SHP77 (cell line): ENCODE measurements around the gene NUP54.

Experiments
- DNase-seq, 2 experiments: peaks; one replicate each; lab custom pipeline; 2025; lab: John Stamatoyannopoulos, UW

NUP54 gene, protein sequence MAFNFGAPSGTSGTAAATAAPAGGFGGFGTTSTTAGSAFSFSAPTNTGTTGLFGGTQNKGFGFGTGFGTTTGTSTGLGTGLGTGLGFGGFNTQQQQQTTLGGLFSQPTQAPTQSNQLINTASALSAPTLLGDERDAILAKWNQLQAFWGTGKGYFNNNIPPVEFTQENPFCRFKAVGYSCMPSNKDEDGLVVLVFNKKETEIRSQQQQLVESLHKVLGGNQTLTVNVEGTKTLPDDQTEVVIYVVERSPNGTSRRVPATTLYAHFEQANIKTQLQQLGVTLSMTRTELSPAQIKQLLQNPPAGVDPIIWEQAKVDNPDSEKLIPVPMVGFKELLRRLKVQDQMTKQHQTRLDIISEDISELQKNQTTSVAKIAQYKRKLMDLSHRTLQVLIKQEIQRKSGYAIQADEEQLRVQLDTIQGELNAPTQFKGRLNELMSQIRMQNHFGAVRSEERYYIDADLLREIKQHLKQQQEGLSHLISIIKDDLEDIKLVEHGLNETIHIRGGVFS

DNA sequence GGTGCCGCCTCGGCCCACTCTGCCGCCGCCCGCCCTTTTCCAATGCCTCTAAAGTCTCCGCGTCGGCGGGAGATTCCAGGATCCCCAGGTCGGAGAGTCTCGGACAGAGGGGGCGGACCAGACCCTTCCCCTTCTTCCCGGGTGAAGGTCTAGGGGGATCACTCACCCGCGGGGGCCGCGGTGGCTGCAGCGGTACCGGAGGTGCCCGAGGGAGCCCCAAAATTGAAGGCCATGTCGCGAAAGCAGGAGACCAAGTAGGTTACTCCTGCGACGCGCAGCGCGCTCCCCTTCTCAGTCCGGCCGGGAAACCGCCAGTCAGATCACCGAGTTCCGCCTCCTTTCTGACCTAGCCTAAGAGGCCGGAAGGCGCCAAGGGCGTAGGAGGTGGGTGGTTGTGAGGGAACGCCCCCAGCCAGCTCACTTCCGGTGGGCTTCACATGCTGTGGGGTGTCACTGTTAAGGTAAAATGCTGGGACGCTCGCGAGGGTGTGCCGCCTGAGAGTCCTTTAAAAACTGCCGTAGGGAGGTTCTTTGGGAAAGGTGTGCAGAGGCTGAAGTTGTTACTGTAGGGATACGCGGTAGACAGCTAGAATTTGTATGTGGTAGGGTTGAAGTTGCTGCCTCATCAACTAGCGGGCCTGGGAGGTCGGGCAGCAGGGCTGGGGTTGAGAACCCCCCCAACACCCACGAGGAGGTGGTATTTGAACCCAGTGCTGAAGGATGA is at the start of gene NUP54:
Gene NUP54, minus strand, starts transcription at position 256 of the 724 bp plus-strand sequence. Its CDS starts 23 bp downstream, at position 233.
- DNase-seq: peak; percentile 92 to 94

DNA sequence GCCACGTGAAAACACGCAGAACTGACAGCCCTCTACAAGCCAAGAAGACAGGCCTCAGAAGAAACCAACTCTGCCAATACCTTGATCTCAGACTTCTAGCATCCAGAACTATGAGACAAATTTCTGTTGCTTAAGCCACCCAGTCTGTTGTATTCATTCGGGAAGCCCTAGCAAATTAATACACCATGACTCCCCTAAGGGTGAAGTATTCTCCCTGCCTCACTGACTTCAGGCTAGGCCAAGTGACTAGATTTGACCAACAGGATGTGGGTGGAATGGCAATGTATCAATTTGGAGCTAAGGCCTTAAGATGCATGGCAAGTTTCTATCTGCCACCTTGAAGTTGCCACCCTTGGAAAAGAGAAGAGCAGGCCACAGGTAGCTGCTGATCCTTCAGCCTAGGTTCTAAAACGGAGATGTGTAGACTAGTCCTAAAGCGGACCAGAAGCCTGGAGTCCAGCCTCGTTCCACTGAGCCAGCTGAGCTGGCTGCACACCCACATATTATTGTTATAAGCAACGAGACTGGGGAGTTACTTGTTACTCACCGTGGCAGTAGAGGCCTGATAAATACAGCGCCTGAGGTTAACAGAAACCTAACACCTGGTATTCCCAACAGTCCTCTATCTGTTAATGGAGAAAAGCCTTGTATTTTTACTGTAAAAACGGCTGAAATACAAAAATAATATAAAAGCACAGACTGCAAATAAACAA is 49.0 kb upstream of the NUP54 start:
- DNase-seq: no peak

DNA sequence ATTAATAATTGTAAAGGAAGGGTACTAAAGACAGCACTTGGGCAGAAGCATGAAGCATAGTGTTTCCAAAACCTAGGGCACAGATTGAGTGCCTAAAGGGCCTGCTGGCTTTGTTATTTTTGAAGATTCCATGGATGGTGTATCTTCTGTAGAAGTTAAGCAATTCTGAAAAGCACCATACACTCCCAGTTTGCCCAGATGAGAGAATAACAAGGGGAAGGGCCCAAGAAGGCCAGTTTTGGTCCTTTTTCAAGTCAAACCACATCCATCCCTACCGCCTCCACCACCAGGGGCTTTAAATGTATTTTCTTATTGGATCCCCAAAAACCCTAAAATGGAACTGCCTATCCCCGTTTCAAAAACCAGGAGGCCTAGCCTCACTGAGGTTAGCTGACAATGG is 48.2 kb upstream of the NUP54 start:
- no peak for DNase-seq

DNA sequence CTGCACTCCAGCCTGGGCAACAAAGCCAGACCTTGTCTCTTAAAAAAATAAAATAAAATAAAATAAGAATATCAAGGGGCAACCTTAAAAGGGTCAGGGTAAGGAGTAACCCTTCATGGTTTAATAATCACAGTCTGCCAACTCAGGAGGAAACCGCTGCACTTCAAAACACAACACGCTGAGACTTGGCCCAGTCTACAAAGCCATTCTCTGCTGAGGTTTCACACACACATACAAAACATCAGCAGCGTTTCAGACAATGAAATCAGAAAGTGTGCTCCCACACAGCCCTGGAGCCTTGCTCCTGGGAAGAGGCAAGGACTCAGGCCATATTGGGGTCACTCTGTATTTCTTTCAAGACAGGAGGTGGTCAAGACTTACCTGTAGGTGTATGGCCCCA is 47.1 kb upstream of the NUP54 start:
- no peak for DNase-seq

DNA sequence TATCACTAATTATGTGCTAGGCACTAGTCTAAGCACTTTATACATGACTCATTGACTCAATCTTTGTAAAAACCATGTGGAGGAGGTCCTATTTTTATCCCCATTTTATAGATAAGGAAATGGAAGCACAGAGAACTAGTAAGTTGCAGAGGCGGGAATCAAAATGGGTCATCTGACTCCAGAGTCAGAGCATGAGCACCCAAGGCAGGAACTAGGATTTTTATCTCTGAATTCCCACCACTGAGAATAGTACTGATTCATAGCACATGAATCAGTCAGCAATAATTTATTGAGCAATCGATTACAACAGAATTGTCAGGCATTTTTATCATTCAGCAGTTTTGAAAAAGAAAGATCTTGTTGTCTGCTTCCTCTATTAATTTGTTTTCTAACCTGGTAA is 46.1 kb upstream of the NUP54 start:
- DNase-seq: no peak

DNA sequence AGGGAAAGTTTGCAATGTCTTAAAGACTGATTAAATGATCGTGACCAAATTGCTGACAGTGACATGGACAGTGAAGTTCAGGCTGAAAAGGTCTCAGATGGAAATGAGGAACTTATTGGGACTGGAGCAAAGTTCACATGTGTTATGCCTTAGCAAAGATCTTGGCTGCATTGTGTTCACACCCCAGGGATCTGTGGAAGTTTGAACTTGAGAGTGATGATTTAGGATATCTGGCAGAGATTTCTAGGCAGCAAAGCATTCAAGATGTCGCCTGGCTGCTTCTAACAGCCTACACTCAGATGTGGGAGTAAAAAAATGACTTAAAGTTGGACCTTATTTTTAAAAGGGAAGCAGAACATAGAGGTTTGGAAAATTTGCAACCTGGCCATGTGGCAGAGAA is 44.0 kb upstream of the NUP54 start:
- DNase-seq: no peak

DNA sequence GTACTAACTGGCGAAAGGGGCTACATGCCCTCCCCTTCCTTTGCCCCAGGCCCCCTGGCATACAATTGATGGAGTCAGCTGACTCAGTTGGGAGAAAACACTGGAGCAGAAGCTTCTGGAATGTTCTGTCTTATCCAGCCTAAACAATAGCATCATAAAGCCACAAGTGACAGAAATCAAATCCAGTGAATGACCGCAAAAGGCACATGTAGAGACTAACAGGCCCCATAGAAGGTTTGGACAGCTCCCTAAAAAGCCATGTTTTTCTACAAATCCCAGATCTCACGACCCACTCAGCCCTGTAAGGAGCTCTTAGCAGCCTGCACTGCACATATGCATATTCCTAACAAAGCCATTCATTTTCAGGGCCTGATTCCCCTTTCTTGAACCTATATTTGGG is 40.4 kb upstream of the NUP54 start:
- no peak for DNase-seq

DNA sequence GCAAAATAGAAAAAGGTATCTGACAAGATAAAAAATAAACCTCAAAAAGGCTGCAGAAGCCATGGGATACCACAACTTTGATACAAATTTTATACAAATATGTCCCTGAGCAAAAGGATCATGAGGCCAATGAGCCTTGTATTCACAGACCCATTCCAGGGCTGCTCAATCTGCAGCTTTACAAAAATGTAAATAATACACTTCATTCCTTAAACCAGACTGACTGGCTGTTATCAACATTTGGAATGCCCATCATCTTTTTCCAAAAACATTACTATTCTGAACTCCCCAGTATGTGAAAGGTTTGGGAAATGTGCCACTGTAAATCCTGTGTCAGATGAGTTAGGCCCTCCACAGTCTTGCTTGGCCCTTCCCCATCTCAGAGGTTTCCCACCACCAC is 40.0 kb upstream of the NUP54 start:
- DNase-seq: no peak

DNA sequence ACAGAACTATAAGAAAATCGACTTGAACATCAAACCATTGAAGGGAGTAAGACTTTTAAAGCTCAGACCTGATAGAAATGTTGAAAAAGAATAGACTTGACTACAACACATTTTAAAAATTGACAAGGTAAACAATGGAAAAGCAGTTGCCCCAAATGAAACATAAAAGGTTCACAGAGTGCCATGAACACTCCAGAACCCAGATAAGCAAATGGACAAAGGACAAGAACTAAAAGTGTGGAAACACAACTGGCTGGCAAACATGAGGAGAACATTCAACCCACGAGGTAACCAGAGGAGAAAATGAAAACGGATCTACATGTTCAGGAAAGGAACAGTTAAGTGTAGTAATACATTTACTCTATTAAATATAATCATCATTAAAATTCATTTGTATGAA is 39.0 kb upstream of the NUP54 start:
- no peak for DNase-seq

DNA sequence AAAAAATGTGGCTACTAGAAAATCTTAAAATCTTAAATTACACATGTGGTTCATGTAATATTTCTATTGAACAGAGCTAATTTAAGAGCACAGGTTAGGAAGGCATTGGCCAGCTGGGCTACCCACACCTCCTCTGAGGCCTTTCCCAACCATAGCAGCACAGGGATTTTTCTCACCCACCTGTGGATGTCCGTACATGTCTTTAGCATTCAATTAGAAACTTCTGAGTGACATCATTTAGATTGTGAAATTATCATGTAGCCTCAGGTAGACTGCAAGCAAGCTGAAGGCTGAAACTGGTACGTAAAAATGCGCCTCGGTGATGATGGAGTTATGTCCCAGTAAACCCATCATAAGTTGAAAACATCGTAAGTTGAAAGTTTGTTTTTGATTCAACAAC is 34.3 kb upstream of the NUP54 start:
- no peak for DNase-seq

DNA sequence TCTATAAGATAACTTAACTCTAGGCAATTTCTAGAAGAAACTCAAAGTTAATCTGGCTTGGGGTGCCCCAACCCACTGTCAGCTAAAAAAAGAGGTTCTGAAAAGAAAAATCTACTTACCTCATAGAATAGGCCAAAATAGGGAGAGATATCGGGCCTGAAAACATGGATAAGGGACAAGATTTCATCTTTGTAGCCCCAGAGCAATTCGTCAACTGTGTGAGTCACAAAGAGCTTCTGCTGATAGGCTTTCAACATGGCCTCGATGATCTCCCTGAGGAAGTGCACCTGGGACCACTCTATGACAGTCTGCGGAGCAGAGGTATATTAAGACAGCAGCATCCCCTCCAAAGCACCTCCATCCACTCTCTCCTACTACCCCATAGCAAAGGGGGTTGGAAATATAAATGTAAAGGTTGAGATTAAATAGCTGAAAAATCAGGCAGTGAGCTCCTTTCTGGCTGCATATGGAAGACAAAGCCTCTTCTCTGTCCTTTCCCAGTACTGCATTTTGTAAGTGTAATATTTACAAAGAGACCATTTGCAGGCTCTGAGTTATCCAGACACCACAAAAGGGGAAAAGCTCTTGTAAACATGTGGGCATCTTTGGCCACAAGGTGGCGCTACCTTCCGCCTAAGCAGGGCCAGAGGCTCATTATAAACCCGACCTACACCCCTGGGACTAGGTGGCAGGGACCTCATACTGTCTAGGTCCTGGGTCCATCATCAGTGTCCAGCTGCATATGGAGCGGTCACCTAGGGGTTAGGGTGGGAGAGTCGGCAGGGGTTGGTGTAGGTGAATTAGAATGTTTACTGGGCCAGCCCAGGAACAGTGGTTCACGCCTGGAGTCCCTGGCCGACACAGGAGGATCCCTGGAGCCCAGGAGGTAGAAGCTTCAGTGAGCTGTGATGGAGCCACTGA is 31.5 kb upstream of the NUP54 start:
- peak; percentile 72 to 75 for DNase-seq

DNA sequence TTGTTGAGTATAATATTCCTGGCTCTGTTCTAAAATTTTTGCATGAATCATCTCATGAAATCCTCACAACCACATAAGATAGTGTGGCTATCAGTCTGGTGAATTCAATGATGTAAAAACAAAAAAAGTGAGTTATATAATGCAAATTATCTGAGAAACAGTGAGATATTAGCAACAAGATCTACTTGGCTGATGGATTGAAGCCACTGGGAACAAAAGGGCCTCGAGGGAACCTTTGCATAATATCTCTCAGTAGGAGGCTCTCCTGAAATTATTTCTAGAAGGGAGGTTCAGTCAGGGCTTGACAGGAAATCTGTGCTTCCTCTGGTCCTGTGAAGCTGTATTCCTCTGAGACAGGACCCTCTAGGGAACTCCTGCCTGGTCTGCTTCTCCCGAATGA is 30.1 kb upstream of the NUP54 start:
- no peak for DNase-seq

DNA sequence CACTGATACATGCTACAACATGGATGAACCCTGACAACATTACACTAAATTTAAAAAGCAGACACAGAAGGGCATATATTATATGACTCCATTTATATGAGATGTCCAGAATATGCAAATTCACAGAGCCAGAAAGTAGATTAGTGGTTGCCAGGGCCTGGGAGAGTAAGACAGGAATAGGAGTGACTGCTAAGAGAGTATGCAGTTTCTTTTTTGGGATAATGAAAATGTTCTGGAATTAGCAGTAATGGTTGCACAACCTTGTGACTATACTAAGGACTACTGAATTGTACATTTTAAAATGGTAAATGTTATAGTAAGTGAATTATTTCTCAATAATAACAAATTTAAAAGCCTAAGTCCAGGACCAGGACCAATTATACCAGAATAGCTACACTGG is 29.5 kb upstream of the NUP54 start:
- no peak for DNase-seq

DNA sequence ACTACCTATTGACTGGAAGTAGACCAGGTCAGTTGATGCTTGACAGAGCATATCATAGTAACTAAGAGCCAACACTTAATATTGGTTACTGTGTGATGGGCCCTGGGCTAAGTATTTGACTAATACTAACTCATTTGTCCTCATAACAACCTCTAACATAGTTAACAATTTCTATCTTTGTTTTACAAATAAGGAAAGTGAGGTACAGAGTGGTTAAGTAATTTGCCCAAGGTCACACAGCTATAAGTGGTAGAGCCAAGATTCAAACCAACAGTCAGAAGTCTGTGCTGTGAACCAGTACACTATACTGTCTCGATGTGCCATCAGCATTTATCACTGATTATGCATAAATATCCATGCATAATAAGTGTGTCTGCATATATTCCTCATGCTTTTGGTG is 27.1 kb upstream of the NUP54 start:
- no peak for DNase-seq

DNA sequence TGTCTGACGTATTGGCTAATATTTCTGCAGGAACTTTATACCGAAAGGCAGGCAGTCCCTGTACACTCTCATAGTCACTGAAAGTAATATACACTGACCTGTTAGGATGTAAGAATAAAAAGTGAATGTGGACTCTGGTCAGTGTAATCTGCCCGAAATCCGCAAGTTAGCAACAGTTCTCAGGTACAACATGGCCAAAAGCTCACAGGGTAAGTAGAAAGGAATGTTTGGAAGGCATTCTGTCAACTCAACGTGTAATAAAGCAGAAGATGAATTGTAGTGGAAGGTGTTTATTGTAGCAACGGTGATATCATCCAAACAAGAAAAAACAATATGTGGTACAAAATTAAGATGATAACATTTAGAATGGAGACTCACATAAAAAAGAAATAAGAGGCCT is 26.0 kb upstream of the NUP54 start:
- no peak for DNase-seq

DNA sequence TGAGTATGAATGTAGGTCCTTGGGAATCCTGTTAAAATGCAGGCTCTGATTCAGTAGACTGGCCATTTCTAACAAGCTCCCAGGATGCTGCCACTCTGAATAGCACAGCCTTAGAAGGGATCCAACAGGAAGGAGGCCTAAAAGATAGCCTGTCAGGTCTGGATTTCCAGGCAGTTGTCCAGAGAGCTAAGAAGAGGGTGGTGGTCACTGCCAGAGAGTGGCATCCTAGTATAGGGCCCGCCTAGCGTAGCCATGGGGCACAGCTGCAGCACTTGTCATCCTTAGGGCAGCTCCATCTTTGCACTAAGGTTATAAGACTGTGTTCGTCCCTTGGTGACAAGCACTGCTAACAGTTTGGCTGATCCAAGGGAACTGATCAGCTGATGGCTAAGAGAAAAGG is 20.5 kb upstream of the NUP54 start:
- no peak for DNase-seq

DNA sequence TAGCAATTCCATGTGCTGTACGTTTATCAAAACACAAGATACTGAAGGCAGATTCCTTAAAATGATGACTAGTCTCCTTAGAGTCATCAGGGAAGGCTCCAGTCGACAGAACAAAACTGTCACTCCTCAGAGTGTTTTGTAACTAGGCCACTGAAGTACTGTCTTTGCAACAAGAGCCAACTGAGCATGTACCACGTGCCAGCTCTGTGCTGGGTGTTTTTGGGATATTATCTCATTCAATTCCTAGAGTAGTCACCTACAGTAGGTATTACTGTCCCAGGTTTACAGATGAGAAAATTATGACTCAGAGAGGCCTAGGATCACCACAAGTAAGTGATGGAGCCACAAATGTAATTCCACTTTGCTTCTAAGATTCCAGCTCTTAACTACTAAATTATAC is 18.3 kb upstream of the NUP54 start:
- no peak for DNase-seq

DNA sequence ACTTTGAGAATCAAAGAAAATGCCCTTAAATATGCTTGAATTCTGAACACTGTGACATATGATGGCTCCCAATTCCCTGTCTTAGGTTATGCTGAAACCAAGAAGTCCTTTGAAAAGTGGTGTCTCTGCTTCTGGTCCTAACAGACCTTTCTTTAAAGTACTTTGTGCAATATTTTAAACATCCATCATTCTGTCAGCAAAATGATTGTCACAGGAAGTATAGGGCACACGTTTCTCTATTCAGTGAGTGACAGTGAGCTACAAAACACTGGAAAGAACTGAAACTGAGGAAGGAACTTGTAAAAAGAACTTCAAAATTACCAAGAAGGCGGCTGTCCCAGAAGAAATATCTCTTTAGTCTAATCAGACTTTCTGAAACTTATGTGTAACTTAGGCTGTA is 12.2 kb upstream of the NUP54 start:
- DNase-seq: no peak

DNA sequence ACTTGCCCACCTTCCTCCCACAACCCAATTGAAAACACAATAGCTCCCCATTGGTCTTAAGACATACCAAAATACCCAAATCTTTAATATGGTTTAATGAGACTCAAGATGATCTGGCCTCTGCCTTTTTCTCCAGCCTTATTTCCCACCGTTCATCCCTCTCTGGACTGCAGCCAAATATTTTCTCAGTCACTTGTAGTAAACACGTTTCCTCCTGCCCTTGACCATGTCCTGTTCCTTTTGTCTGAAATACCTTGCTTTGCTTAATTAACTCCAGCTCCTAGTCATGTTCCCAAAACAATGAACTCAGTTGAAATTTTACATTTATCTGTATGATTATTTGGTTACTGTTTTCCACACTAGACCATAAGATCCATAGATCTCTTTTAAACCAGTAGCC is 8.4 kb upstream of the NUP54 start:
- peak in 1 of 2 experiments; percentile 4 for DNase-seq

DNA sequence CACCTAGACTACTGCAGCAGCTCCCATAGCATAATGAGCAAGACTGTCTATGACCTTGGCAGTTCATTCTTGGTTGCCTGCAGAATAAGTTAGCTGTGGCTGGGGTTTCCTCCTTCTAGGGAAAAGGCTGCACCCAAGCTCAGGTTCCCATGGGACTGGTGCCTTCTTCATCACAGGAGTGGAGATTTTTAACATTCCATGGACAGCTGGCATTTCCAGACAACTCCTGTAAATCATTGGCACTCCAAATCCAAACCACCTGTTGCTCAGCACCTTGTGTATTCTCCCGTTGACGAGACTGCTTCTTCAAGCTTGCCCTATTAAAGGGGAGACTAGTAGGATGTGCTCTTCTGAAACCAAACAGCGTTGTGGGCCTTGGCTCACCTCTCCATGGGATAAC is 7.8 kb upstream of the NUP54 start:
- no peak for DNase-seq

DNA sequence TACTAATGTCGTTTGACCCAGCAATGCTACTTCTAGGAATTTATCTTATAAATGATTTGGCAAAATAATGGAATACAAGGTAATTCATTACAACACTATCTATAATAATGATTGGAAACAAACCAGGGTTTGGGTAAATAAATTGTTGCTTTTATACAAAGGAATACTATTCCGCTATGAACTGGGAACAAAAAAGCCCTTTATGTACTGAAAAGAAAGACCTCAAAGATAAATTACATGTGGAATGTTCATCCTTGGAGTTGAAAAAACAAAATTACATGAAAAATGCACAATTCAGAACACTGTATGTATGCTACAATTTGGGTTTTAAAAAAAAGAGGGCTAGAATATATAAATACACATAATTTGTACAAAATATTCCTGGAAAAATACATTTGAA is 5.2 kb upstream of the NUP54 start:
- no peak for DNase-seq
